HEK293 (cell line): ENCODE data around the gene CHRNA9.

Experiments
- CTCF ChIP-seq: fragments of 450-650 bp; formaldehyde crosslinking; IDR thresholded peaks from 2 replicates; pipeline ENCODE4 v1.5.1; 2016; ENCODE audit warnings: missing biosample characterization, missing genetic modification characterization
- GLIS2 ChIP-seq: fragments of 450-650 bp; formaldehyde crosslinking; IDR thresholded peaks from 2 replicates; pipeline ENCODE4 v1.5.1; 2016; ENCODE audit warnings: missing biosample characterization, missing genetic modification characterization
- ZNF140 ChIP-seq: fragments of 450-650 bp; formaldehyde crosslinking; IDR thresholded peaks from 2 replicates; pipeline ENCODE4 v1.5.1; 2016; ENCODE audit warnings: missing biosample characterization, missing genetic modification characterization
- TF ChIP-seq, protein P1 (sequence below): fragments of 450-650 bp; formaldehyde crosslinking; IDR thresholded peaks from 2 replicates; pipeline ENCODE4 v1.5.1; 2016; ENCODE audit warnings: missing biosample characterization, missing genetic modification characterization

GRCh38 chr4:40335525-40335894, 377 bp downstream of the CHRNA9 start:
- TF ChIP-seq, protein P1, sequence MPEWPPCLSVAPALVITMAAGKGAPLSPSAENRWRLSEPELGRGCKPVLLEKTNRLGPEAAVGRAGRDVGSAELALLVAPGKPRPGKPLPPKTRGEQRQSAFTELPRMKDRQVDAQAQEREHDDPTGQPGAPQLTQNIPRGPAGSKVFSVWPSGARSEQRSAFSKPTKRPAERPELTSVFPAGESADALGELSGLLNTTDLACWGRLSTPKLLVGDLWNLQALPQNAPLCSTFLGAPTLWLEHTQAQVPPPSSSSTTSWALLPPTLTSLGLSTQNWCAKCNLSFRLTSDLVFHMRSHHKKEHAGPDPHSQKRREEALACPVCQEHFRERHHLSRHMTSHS (tag by site-specific recombination) = no peak
- TF ChIP-seq CTCF (tag by site-specific recombination) (no peak), GLIS2 (tag by site-specific recombination) (no peak), ZNF140 (tag by site-specific recombination) (no peak)
